Heart left ventricle (tissue), 16 donors: ENCODE data around the gene PPP1R26. TPM values are rescaled to one million over a fixed set of nuclear protein-coding genes. Genes with fewer than 3 reads are reported as not detected.
"Not testable (repeated sequence)": the region's sequence is repeated elsewhere in the genome, so short reads cannot be mapped to it uniquely, and the experiment has no call there.

Experiments used
- ATAC-seq, 4 donors: fragments of 200-7000 bp; cut with Tn5 transposase; one replicate each; pipeline ENCODE4 v1.9.1; 2020 to 2022; ENCODE audit warnings: moderate library complexity in 4 of 4, mild to moderate bottlenecking in 3 of 4, moderate number of reproducible peaks in 1 of 4
- DNase-seq, 5 donors: peaks; one replicate each; pipeline ENCODE4 v3.0.0-alpha.2; 2020
- H3K27ac ChIP-seq, 12 donors: fragments of 200-600 bp; sonication (generic) in 4 of 12; one replicate each; pipeline versions ENCODE4 v1.5.0 to v1.8.0; 2016 to 2022; ENCODE audit warnings: mild to moderate bottlenecking in 2 of 12
- H3K27me3 ChIP-seq, 9 donors: fragments of 200-600 bp; sonication (generic) in 2 of 9; one replicate each; pipeline versions ENCODE4 v1.5.1 to v1.8.0; 2016 to 2022; ENCODE audit warnings: mild to moderate bottlenecking in 3 of 9
- H3K36me3 ChIP-seq, 9 donors: fragments of 200-600 bp; sonication (generic) in 2 of 9; one replicate each; pipeline versions ENCODE4 v1.5.0 to v1.8.0; 2018 to 2022; ENCODE audit warnings: mild to moderate bottlenecking in 2 of 9
- H3K4me1 ChIP-seq, 12 donors: fragments of 200-600 bp; sonication (generic) in 4 of 12; one replicate each; pipeline versions ENCODE4 v1.5.0 to v1.8.0; 2016 to 2022; ENCODE audit warnings: mild to moderate bottlenecking in 3 of 12
- H3K4me3 ChIP-seq, 12 donors: fragments of 200-600 bp; sonication (generic) in 4 of 12; one replicate each; pipeline versions ENCODE4 v1.5.0 to v1.8.0; 2017 to 2022; ENCODE audit warnings: mild to moderate bottlenecking in 9 of 12, moderate library complexity in 4 of 12
- H3K9me3 ChIP-seq, 12 donors: fragments of 200-600 bp; sonication (generic) in 4 of 12; one replicate each; pipeline versions ENCODE4 v1.5.0 to v1.8.0; 2016 to 2022; ENCODE audit warnings: mild to moderate bottlenecking in 1 of 12
- CTCF ChIP-seq, 12 donors: fragments of 200-600 bp; sonication (generic) in 4 of 12; IDR thresholded peaks; one replicate each; pipeline versions ENCODE4 v1.5.0 to v1.8.0; 2018 to 2022; ENCODE audit warnings: antibody characterized with exemption in 12 of 12, mild to moderate bottlenecking in 5 of 12
- POLR2A ChIP-seq, 2 donors: fragments of 450-650 bp; IDR thresholded peaks; one replicate each; pipeline ENCODE4 v1.6.1; 2017; ENCODE audit warnings: antibody characterized with exemption in 2 of 2, mild to moderate bottlenecking in 2 of 2, moderate library complexity in 2 of 2
- WGBS, 4 donors: extraction: QIAGEN DNeasy Blood & Tissue Kit in 2 of 4; methylation state at CpG; one replicate each; pipeline versions ENCODE4 v1.1.5 to v1.1.7; 2013 to 2018; 5-methylcytosine and 5-hydroxymethylcytosine counted together
- intact Hi-C, 10 donors: fragments of 100-400 bp; cut with DNase I; formaldehyde crosslinking; loops; one replicate each; pipeline versions ENCODE4 v1.11.1 to v1.14.2; 2022
- polyA plus RNA-seq, 2 donors: library from polyadenylated mRNA; stranded (reverse); fragments of 200-250 nt; gene quantifications; one replicate each; pipeline ENCODE4 v1.2.3, GENCODE V29; 2013
- total RNA-seq, 9 donors: library from RNA; depleted of rRNA in 2 of 9; stranded (reverse); fragments of >200 nt in 2 of 9; fragmentation: NEBNext Ultra II Directional in 3 of 9; extraction: Animal tissue kit (Norgen Biotek cat#: 25700) in 3 of 9; gene quantifications; one replicate each; pipeline versions ENCODE4 v1.1.0 to v1.2.4, GENCODE V29; 2016 to 2023
- donor health status: ischemic (EF 13 %, LVEDD 7.1; RV severe dilation, severe dysfunction).
- donor health status: healthy with polysubstance abuse.
- donor health status: DM: no; HTN: yes; CAD: no.
- donor health status: DM: no; HTN: no; CAD: no.
- donor health status: ischemic (EF 25% LVEDD 6.9; RV normal size, moderate dysfunction).
- donor health status: ischemic (EF 25% LVEDD 5.7; RV mildly dilated, moderate dysfunction).
- donor health status: healthy.
- donor health status: DM: yes; HTN: yes; CAD: no.
- donor health status: ischemic (EF 35%, LVEDD 5.7; RV mildly dilated, moderate dysfunction).
- donor health status: nonischemic (EF 11% LVEDD 7.7; RV severe dilation, severe dysfunction).
- donor health status: DM: yes; HTN: yes; CAD: no.
- donor health status: PGD.
- donor health status: ischemic (EF 29% LVEDD 5.4; RV normal size, mild dysfunction).
- donor health status: nonischemic (EF 23%, LVEDD 6.1; RV moderate dilation, normal function).

PPP1R26 gene
- total and polyA plus RNA-seq, 11 donors: 13.2 to 30.1 (median 19.3) TPM

- H3K36me3 ChIP-seq: no peaks in the 10 kb centered on the region
- no peaks in the 10 kb centered on the region for H3K4me1 ChIP-seq
- no peak overlapping the region for H3K4me3 ChIP-seq
- H3K27ac ChIP-seq: no peak overlapping the region
- WGBS, 4 donors: 77 to 87% (median 87%) methylated on average over 18 to 19 of the region's 19 CpGs
- peaks cover 0 to 21% (median 10%) of the 10 kb centered on the region in 12 donors for H3K9me3 ChIP-seq
- intact Hi-C loops: no loop called here
- DNase-seq: peak in 1 of 5 donors; percentile 37
- TF ChIP-seq CTCF (IDR thresholded peaks at IDR 0.05): no peak
- TF ChIP-seq POLR2A (IDR thresholded peaks at IDR 0.05): no peak
- H3K27me3 ChIP-seq: no peaks in the 10 kb centered on the region
- peak in 2 of 4 donors; percentile 18 to 64 for ATAC-seq
Observed at GRCh38 chr9:135513351-135513846, 33.8 kb downstream of the PPP1R26 start.

- WGBS, 4 donors: 85 to 91% (median 86%) methylated on average over 9 of the region's 9 CpGs
- H3K27ac ChIP-seq, ATAC-seq, intact Hi-C loops, H3K27me3 ChIP-seq, DNase-seq, H3K4me1 ChIP-seq, H3K36me3 ChIP-seq, H3K4me3 ChIP-seq: not testable (repeated sequence)
- H3K9me3 ChIP-seq: peaks cover 0 to 16% (median 9%) of the 10 kb centered on the region in 12 donors
Observed at GRCh38 chr9:135513906-135514305, 34.3 kb downstream of the PPP1R26 start.

- intact Hi-C loops: no loop called here
- Histone ChIP-seq H3K4me1 (no peaks in the 10 kb centered on the region), H3K36me3 (no peaks in the 10 kb centered on the region), H3K27me3 (no peaks in the 10 kb centered on the region), H3K27ac (no peak overlapping the region), H3K9me3 (peaks cover 0 to 10% (median 3%) of the 10 kb centered on the region in 12 donors), H3K4me3 (no peak overlapping the region)
- peak in 2 of 5 donors; percentile 5 to 26 for DNase-seq
- no peak for ATAC-seq
- TF ChIP-seq POLR2A (IDR thresholded peaks at IDR 0.05): no peak
- no peak for TF ChIP-seq CTCF (IDR thresholded peaks at IDR 0.05)
- WGBS, 4 donors: 78 to 88% (median 83%) methylated on average over 13 to 17 of the region's 17 CpGs
Observed at GRCh38 chr9:135514342-135515082, 34.9 kb downstream of the PPP1R26 start.

- intact Hi-C loops: no loop called here
- no peak overlapping the region for H3K4me3 ChIP-seq
- DNase-seq (peak in 2 of 5 donors; percentile 14 to 47), ATAC-seq (no peak)
- H3K36me3 ChIP-seq: no peaks in the 10 kb centered on the region
- H3K4me1 ChIP-seq: no peaks in the 10 kb centered on the region
- H3K9me3 ChIP-seq: peaks cover 0 to 2% (median 0%) of the 10 kb centered on the region in 12 donors
- no peak overlapping the region for H3K27ac ChIP-seq
- TF ChIP-seq POLR2A (IDR thresholded peaks at IDR 0.05) (no peak), CTCF (IDR thresholded peaks at IDR 0.05) (no peak)
- H3K27me3 ChIP-seq: no peaks in the 10 kb centered on the region
- WGBS, 4 donors: 81 to 91% (median 85%) methylated on average over 30 to 31 of the region's 31 CpGs
Observed at GRCh38 chr9:135515083-135515951, 35.7 kb downstream of the PPP1R26 start.
